Medulla oblongata (tissue), 1 donor: ENCODE measurements around the gene ADAM20.
"Not testable (repeated sequence)": the region's sequence is repeated elsewhere in the genome, so short reads cannot be mapped to it uniquely, and the experiment has no call there.

Experiments
- DNase-seq: peaks from one replicate; pipeline ENCODE4 v3.0.0-alpha.2; 2015; ENCODE audit errors: extremely low spot score

The ADAM20 gene

DNA sequence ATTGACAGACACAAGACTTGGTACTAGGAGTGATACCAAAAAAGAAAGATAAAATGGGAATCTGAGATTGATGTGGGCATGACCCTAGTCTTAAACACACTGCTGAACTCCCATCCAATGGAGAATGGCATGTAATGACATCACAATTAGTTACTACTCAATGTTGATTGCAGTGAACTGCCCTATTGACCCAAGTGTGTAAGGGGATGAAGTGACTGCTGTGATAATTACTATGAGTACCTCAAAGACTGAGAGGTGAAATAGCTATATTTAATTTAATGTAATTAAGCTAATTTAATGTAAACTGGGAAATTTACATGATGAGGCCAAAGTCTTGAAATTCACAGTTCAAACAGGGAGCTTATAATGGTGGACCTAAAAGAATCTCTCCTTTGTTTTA lies at the start of gene ADAM20:
ADAM20 (minus strand) TSS at position 101 of the 400 bp plus-strand sequence. CDS start 10,247 bp downstream, outside the sequence.
- no peak for DNase-seq

GRCh38 chr14:70576891-70577290 lies 42.1 kb upstream of the ADAM20 start:
- no peak for DNase-seq

DNA sequence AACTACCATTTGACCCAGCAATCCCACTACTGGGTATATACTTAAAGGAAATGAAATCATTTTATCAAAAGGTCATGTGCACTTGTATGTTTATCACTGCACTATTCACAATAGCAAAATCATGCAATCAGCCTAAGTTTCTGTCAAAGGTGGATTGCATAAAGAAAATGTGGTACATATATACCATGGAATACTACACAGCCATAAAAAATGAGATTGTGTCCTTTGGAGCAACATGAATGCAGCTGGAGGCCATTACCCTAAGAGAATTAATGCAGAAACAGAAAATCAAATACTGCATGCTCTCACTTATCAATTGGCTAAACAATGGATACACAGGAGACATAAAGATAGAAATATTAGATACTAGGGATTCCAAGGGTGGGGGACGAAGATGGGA lies 38.2 kb upstream of the ADAM20 start:
- DNase-seq = no peak

- DNase-seq = no peak
These were observed 36.3 kb upstream of the ADAM20 start for GRCh38 chr14:70571139-70571538.

GRCh38 chr14:70567791-70568190 lies 33.0 kb upstream of the ADAM20 start:
- no peak for DNase-seq

DNA sequence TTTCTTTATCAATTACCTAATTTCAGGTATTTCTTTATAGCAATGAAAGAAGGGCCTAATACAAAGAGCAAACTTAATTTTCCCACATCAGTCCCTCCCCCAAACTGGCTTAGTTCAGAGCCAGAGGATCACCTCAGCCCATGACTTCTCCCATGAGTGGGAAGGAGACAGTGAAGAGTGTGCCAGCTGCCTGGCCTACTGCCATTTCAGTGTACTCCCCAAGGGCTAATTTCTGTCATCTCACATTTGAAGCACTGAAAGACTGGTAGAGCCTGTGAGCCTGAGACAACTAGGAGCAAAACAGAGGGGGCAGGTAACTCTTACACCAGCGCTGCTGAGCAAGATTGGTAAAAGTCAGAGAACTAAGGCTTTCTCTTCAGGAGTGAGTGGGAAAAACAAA lies 29.1 kb upstream of the ADAM20 start:
- no peak for DNase-seq

- DNase-seq = no peak
These were observed 28.6 kb upstream of the ADAM20 start for GRCh38 chr14:70563417-70563816.

GRCh38 chr14:70558356-70558755 lies 23.6 kb upstream of the ADAM20 start:
- no peak for DNase-seq

DNA sequence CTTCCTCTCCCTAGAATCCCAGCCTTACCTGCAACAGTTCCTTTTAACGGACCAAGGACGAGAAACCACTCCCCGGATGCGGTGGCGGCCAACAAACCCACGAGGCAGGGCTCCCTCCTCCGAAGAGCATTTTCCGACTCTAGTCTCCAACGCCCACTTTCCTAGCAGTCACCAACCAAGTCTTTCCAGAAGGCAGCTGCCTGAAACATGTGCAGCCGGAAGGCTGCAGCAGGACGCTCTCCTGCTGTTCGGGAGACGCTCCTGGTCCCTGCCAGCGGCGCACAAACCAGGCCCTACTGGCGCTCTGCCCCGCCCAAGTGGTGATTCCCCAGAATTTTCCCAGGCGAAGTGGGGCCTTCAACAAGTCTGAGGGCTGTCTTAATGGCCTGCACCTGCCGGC lies 21.1 kb upstream of the ADAM20 start:
- no peak for DNase-seq

GRCh38 chr14:70538087-70538486 lies 3.3 kb upstream of the ADAM20 start:
- no peak for DNase-seq

- DNase-seq = no peak
These were observed 2.0 kb upstream of the ADAM20 start for GRCh38 chr14:70536830-70537229.

DNA sequence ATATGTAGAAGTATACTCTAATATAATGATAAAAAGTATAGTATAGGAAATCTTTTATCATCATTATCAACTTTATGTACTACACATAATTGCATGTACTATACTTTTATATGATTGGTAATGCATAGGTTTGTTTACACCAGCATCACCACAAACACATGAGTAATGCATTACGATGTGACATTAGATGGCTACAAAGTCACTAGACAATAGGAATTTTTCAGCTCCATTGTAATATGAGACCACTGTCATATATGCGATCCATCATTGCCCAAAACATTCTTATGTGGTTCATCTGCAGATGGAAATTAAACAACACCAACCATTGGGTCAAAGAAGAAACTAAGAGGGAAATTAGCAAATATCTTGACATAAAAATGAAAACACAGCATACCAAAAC lies 4.4 kb downstream of the ADAM20 start:
- DNase-seq = no peak

DNA sequence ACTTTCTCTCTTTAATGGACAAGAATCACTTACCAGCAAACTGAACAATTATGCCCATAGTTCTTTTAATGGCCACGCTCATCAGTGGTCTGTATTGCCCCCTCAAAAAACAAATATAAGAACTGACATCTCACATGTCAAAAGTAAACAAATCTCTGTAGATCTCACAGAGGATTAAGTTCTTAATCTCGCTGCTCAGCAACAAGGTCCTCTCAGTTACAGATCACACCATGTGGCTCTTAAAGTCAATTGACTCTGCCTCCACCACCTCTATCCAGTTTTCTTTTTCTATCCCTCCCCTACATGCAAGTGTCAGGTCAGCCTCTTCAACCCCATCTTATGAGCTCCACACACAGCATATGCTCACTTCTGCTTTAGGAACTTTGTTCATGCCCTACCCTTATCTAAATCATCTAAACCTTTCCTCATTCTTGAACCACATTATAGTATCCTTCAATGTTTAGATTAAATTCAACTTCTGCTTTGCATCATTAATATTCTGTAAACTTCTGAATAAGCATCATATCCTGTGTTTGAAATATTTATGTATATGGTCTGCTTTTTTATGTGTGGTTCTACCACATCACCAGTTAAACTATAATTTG lies 7.2 kb downstream of the ADAM20 start:
- DNase-seq = no peak

DNA sequence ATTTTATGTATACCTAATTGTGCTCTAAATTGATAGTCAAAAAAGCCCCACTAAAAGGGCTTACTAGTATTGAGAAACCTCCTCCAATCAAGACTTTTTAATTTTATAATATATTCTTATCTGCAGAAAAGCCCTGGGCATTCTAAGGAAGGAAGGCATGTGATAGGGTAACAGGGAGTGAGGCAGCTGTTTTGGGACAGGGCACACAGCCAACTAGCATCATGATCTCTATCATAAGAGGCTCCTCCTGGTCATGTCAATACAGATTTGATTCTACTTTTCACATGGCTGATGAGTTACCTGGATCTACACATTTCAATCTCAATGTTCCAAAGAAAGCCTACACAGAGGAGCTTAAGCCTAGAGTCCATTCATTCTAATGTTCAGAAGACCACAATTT lies 9.1 kb downstream of the ADAM20 start:
- DNase-seq = no peak

GRCh38 chr14:70515811-70516210 lies 19.0 kb downstream of the ADAM20 start:
- no peak for DNase-seq

DNA sequence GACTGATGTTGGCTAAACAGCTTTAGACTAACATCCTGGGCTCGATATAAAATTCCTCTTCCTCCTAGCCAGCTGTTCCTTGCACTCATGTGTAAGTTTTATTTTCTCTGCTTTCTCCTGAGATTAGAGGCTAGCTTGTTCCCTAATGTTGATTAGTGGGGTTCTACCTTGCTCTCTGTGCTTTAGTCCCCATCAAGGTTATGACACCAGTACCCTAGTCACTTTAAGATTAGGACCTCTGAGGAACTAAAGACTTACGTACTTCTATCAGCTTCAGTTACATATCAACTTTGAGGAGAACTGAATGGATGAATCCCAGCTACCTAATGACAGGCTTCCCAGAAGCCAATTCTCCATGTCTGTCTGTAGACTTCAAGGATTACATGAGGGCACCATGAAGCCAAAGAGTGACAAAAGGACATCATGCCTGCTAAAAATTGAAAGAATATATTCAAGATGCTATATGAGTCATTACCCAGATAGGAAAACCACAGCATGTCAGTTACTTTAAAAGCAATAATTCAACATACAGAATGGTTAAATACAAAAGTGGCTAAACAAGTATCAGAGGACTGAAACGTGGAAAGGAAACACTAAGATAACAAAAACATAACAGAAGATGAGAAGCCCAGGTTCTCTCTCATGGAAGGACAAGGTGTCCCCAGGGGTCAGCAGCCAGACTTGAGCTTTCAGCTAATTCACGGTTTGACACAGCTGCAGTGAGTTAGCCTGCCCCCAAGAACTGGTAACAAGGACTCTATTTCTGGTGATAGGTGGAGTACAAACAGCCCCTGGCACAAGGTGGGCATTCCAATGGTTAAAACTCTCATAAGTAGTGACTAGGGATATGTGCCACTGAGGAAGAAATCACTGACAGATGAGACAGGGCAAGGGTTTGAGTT lies 20.4 kb downstream of the ADAM20 start:
- DNase-seq = no peak

DNA sequence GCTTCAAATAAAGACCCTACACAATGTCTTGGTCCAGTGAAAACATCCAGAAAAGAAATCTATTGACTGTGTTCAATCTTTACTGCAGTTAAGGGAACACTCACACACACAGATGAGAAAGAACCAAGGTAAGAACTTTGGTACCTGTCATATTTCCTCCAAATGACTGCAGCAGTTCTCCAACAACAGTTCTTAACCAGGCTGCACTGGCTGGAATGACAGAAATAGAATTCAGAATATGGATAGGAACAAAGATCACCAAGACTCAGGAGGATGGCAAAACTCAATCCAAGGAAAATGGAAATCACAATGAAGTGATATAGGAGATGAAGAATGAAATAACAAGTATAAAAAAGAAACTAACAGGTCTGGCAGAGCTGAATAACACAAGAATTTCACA lies 36.6 kb downstream of the ADAM20 start:
- no peak for DNase-seq

GRCh38 chr14:70489579-70490200 lies 45.1 kb downstream of the ADAM20 start:
- DNase-seq = no peak

GRCh38 chr14:70477356-70478105 lies 57.3 kb downstream of the ADAM20 start:
- not testable (repeated sequence) for DNase-seq

- not testable (repeated sequence) for DNase-seq
These were observed 59.3 kb downstream of the ADAM20 start for GRCh38 chr14:70475459-70475858.

- DNase-seq = no peak
These were observed 61.0 kb downstream of the ADAM20 start for GRCh38 chr14:70473825-70474224.
